B cell (primary cell): ENCODE measurements around the gene GPRC6A.

ENCODE experiments used
- EZH2 ChIP-seq: IDR thresholded peaks from 2 replicates; pipeline ENCODE4 v1.6.1; 2012; ENCODE audit warnings: borderline replicate concordance, low read depth, mild to moderate bottlenecking, moderate library complexity, low read length; ENCODE audit not compliant: insufficient read depth, poor library complexity, severe bottlenecking
- TF ChIP-seq, protein P1 (sequence below): fragments of 200-600 bp; IDR thresholded peaks from one replicate; pipeline ENCODE4 v1.8.0; 2022; ENCODE audit warnings: antibody characterized with exemption, mild to moderate bottlenecking

DNA sequence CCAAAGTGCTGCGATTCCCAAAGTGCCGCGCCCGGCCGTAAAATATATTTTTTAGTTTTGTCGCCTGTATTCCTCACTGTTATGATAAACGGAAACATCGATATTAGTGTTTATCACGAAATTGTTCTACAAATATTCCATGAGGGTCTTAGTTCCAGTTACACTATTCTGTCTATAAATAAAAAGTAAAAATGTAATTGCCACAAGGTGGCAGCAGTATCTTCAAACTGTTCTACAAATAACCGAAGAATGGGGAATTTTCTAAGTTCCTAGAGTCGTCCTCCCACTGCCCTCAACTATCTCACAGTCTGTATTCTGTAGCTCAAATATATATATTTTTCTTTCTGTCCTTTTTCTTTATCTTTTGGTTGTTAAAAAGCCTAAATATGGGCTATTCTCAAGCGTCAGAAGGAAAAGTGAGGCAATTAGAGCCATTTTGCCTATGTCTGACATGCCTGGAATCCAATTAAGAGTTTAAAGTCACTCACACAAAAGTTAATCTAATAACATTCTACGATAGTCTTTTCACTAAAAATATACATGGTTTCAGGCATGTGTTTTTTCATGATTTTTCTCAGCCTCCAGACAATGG is 49.2 kb downstream of the GPRC6A start:
- TF ChIP-seq, protein P1, sequence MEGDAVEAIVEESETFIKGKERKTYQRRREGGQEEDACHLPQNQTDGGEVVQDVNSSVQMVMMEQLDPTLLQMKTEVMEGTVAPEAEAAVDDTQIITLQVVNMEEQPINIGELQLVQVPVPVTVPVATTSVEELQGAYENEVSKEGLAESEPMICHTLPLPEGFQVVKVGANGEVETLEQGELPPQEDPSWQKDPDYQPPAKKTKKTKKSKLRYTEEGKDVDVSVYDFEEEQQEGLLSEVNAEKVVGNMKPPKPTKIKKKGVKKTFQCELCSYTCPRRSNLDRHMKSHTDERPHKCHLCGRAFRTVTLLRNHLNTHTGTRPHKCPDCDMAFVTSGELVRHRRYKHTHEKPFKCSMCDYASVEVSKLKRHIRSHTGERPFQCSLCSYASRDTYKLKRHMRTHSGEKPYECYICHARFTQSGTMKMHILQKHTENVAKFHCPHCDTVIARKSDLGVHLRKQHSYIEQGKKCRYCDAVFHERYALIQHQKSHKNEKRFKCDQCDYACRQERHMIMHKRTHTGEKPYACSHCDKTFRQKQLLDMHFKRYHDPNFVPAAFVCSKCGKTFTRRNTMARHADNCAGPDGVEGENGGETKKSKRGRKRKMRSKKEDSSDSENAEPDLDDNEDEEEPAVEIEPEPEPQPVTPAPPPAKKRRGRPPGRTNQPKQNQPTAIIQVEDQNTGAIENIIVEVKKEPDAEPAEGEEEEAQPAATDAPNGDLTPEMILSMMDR, result peak; percentile 40
- no peak for TF ChIP-seq EZH2
